ENCODE data around the gene PIRT. TPM values are rescaled to one million over a fixed set of nuclear protein-coding genes. Genes with fewer than 3 reads are reported as not detected.

Gene PIRT
- polyA plus RNA-seq, 1 of the 3 experiments (the other 2 are of a cell fraction) = not detected

- ChIA-PET CTCF (no interaction called here), POLR2A (no interaction called here)
- H3K79me2 ChIP-seq (ENCODE audit: insufficient read depth) = no peaks in the 10 kb centered on the region
- no peak overlapping the region for H2AFZ ChIP-seq (ENCODE audit: low read depth)
- H3K27ac ChIP-seq (ENCODE audit: low read depth in 2 of 2, low read length in 1 of 2) = no peak overlapping the region
- no peak overlapping the region for H3K4me3 ChIP-seq (ENCODE audit: low read depth in 2 of 2, low read length in 1 of 2)
- no peaks in the 10 kb centered on the region for H3K36me3 ChIP-seq (replicated peaks in 1 of 2; ENCODE audit: control insufficient read depth in 1 of 2, insufficient read depth in 2 of 2, low read length in 1 of 2)
- peaks cover 0 to 3% of the 10 kb centered on the region in 2 experiments; a peak in 1 of 4 replicates for H3K4me1 ChIP-seq (ENCODE audit: control insufficient read depth in 1 of 2, insufficient read depth in 2 of 2, low read depth in 1 of 2, low read length in 1 of 2)
- no peaks in the 10 kb centered on the region for H3K9me3 ChIP-seq
- WGBS (ENCODE audit: low lambda C conversion rate) = 51% methylated on average over 4 of the region's 7 CpGs
- no peaks in the 10 kb centered on the region for H4K20me1 ChIP-seq (ENCODE audit: insufficient read depth)
- no peak for DNase-seq
- no peaks in the 10 kb centered on the region for H3F3A ChIP-seq (replicated peaks; ENCODE audit: insufficient read depth)
- no peak overlapping the region for H3K9ac ChIP-seq
- no peak overlapping the region for H3K4me2 ChIP-seq
- H3K9me2 ChIP-seq = no peaks in the 10 kb centered on the region
- TF ChIP-seq RFX5 (IDR thresholded peaks at IDR 0.05; ENCODE audit: low read length) (no peak), FOSL2 (IDR thresholded peaks at IDR 0.05; ENCODE audit: borderline replicate concordance, low read depth) (no peak), PBX3 (IDR thresholded peaks at IDR 0.05) (no peak), CTCF (IDR thresholded peaks at IDR 0.05) (no peak), EZH2phosphoT487 (IDR thresholded peaks at IDR 0.05; ENCODE audit: borderline replicate concordance, low read depth) (no peak), POLR2AphosphoS5 (IDR thresholded peaks at IDR 0.05; ENCODE audit: low read depth, low read length) (no peak), GATA2 (CRISPR knock-in tag; IDR thresholded peaks at IDR 0.05) (no peak), NRF1 (IDR thresholded peaks at IDR 0.05; ENCODE audit: low read depth, low read length) (no peak), GABPA (IDR thresholded peaks at IDR 0.05; ENCODE audit: low read depth) (no peak), EP300 (IDR thresholded peaks at IDR 0.05; ENCODE audit: borderline replicate concordance in 1 of 2, low read depth in 1 of 2, low read length in 1 of 2) (no peak), MXI1 (IDR thresholded peaks at IDR 0.05; ENCODE audit: low read depth, low read length) (no peak), CHD2 (IDR thresholded peaks at IDR 0.05; ENCODE audit: low read length, partially characterized antibody) (no peak), IRF3 (IDR thresholded peaks at IDR 0.05; ENCODE audit: low read depth, low read length) (no peak), RXRA (IDR thresholded peaks at IDR 0.05; ENCODE audit: borderline replicate concordance, low read depth) (no peak), FOXJ3 (CRISPR knock-in tag; IDR thresholded peaks at IDR 0.05) (no peak), TEAD4 (IDR thresholded peaks at IDR 0.05; ENCODE audit: borderline replicate concordance, insufficient read depth) (no peak), TAF1 (IDR thresholded peaks at IDR 0.05; ENCODE audit: borderline replicate concordance, low read depth, low read length) (no peak)
- TF ChIP-seq, protein P1, sequence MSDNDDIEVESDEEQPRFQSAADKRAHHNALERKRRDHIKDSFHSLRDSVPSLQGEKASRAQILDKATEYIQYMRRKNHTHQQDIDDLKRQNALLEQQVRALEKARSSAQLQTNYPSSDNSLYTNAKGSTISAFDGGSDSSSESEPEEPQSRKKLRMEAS (IDR thresholded peaks at IDR 0.05; ENCODE audit: low read depth) = no peak
- TF ChIP-seq, protein P2, sequence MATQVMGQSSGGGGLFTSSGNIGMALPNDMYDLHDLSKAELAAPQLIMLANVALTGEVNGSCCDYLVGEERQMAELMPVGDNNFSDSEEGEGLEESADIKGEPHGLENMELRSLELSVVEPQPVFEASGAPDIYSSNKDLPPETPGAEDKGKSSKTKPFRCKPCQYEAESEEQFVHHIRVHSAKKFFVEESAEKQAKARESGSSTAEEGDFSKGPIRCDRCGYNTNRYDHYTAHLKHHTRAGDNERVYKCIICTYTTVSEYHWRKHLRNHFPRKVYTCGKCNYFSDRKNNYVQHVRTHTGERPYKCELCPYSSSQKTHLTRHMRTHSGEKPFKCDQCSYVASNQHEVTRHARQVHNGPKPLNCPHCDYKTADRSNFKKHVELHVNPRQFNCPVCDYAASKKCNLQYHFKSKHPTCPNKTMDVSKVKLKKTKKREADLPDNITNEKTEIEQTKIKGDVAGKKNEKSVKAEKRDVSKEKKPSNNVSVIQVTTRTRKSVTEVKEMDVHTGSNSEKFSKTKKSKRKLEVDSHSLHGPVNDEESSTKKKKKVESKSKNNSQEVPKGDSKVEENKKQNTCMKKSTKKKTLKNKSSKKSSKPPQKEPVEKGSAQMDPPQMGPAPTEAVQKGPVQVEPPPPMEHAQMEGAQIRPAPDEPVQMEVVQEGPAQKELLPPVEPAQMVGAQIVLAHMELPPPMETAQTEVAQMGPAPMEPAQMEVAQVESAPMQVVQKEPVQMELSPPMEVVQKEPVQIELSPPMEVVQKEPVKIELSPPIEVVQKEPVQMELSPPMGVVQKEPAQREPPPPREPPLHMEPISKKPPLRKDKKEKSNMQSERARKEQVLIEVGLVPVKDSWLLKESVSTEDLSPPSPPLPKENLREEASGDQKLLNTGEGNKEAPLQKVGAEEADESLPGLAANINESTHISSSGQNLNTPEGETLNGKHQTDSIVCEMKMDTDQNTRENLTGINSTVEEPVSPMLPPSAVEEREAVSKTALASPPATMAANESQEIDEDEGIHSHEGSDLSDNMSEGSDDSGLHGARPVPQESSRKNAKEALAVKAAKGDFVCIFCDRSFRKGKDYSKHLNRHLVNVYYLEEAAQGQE (IDR thresholded peaks at IDR 0.05; ENCODE audit: low read depth, low read length) = no peak
- TF ChIP-seq, protein P3, sequence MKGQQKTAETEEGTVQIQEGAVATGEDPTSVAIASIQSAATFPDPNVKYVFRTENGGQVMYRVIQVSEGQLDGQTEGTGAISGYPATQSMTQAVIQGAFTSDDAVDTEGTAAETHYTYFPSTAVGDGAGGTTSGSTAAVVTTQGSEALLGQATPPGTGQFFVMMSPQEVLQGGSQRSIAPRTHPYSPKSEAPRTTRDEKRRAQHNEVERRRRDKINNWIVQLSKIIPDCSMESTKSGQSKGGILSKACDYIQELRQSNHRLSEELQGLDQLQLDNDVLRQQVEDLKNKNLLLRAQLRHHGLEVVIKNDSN (IDR thresholded peaks at IDR 0.05; ENCODE audit: borderline replicate concordance, low read depth) = no peak
- H3K27me3 ChIP-seq (ENCODE audit: insufficient read depth) = no peaks in the 10 kb centered on the region
Observed at GRCh38 chr17:10803350-10803749, 34.5 kb downstream of the PIRT start.
